ENCODE results near the gene TRIM38.

The TRIM38 gene

GRCh38 chr6:26026833-26027490, 64.4 kb downstream of the TRIM38 start:
- TF ChIP-seq TAF1 (IDR thresholded peaks at IDR 0.05; ENCODE audit: borderline replicate concordance, insufficient read depth, low read length) (peak; percentile 53; the same call in 1 of the 2 replicates), POLR2AphosphoS5 (IDR thresholded peaks at IDR 0.05; ENCODE audit: low read depth, low read length) (peak; percentile 100), FOXP2 (optimal IDR thresholded peaks at IDR 0.05; ENCODE audit: borderline replicate concordance, extremely low read depth, extremely low read length, insufficient read depth) (peak; percentile 51), REST (IDR thresholded peaks at IDR 0.05; ENCODE audit: insufficient read depth in 1 of 2, low read depth in 2 of 2, low read length in 2 of 2) (peak; percentile 67 to 71; a peak in 3 of 4 replicates), SIN3A (IDR thresholded peaks at IDR 0.05; ENCODE audit: borderline replicate concordance, insufficient read depth, low read length) (peak; percentile 98)

- TF ChIP-seq POLR2AphosphoS5 (IDR thresholded peaks at IDR 0.05; ENCODE audit: low read depth, low read length): no peak
Measured at GRCh38 chr6:26027491-26028211, 65.0 kb downstream of the TRIM38 start.

GRCh38 chr6:26028212-26028745, 65.7 kb downstream of the TRIM38 start:
- TF ChIP-seq FOXP2 (optimal IDR thresholded peaks at IDR 0.05; ENCODE audit: borderline replicate concordance, extremely low read depth, extremely low read length, insufficient read depth) (no peak), POLR2AphosphoS5 (IDR thresholded peaks at IDR 0.05; ENCODE audit: low read depth, low read length) (no peak), SIN3A (IDR thresholded peaks at IDR 0.05; ENCODE audit: borderline replicate concordance, insufficient read depth, low read length) (no peak), REST (IDR thresholded peaks at IDR 0.05; ENCODE audit: insufficient read depth in 1 of 2, low read depth in 2 of 2, low read length in 2 of 2) (no peak), TAF1 (IDR thresholded peaks at IDR 0.05; ENCODE audit: borderline replicate concordance, insufficient read depth, low read length) (no peak)

- TF ChIP-seq REST (IDR thresholded peaks at IDR 0.05; ENCODE audit: insufficient read depth in 1 of 2, low read depth in 2 of 2, low read length in 2 of 2): no peak
- TF ChIP-seq FOXP2 (optimal IDR thresholded peaks at IDR 0.05; ENCODE audit: borderline replicate concordance, extremely low read depth, extremely low read length, insufficient read depth): no peak
- TF ChIP-seq POLR2AphosphoS5 (IDR thresholded peaks at IDR 0.05; ENCODE audit: low read depth, low read length): no peak
- TF ChIP-seq TAF1 (IDR thresholded peaks at IDR 0.05; ENCODE audit: borderline replicate concordance, insufficient read depth, low read length): no peak
- no peak for TF ChIP-seq SIN3A (IDR thresholded peaks at IDR 0.05; ENCODE audit: borderline replicate concordance, insufficient read depth, low read length)
Measured at GRCh38 chr6:26028746-26029569, 66.4 kb downstream of the TRIM38 start.

- TF ChIP-seq REST (IDR thresholded peaks at IDR 0.05; ENCODE audit: insufficient read depth in 1 of 2, low read depth in 2 of 2, low read length in 2 of 2) (no peak), TAF1 (IDR thresholded peaks at IDR 0.05; ENCODE audit: borderline replicate concordance, insufficient read depth, low read length) (no peak), SIN3A (IDR thresholded peaks at IDR 0.05; ENCODE audit: borderline replicate concordance, insufficient read depth, low read length) (no peak), FOXP2 (optimal IDR thresholded peaks at IDR 0.05; ENCODE audit: borderline replicate concordance, extremely low read depth, extremely low read length, insufficient read depth) (no peak), POLR2AphosphoS5 (IDR thresholded peaks at IDR 0.05; ENCODE audit: low read depth, low read length) (no peak)
Measured at GRCh38 chr6:26029570-26029856, 66.9 kb downstream of the TRIM38 start.

All from PFSK-1 (cell line).